H54 (cell line): ENCODE data around the gene DIS3L2.

Experiments
- DNase-seq: peaks from one replicate; pipeline ENCODE4 v3.0.0; 2011; ENCODE audit warnings: low spot score, mixed read lengths; ENCODE audit not compliant: insufficient read length
- FAIRE-seq: peaks from 3 replicates; lab custom pipeline; 2011; peaks lifted over from hg19 to GRCh38; lab: Jason Lieb, UNC
- POLR2A ChIP-seq: IDR thresholded peaks from 2 replicates; pipeline ENCODE4 v1.6.1; 2011; ENCODE audit warnings: low read depth, mild to moderate bottlenecking, low read length

DIS3L2 gene

DNA sequence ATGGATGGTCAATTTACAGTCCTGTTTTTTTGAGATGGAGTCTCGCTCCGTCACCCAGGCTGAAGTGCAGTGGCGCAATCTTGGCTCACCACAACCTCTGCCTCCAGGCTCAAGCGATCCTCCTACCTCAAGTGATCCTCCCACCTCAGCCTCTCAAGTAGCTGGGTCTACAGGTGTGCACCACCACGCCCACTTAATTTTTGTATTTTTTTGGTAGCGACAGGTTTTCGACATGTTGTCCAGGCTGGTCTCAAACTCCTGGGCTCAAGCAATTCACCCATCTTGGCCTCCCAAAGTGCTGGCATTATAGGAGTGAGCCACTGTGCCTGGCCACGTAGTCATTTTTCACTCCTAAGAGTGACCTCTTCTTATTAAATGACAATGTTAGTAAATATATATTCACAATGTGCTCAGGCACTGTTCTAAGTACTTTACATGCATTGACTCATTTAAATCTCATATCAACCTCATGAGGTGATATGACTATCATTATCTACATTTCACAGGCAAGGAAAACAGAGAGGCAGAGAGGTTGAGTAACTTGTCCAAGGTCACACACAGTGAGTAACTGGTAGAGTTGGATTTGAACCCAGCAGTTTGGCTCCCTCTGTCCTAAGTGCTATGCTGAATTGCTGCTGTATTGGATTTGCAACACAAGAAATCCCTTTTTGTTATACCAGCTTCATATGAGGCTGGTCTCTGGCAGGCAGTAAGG is 5.6 kb upstream of the DIS3L2 start:
- no peak for FAIRE-seq
- DNase-seq: no peak
- no peak for TF ChIP-seq POLR2A

DNA sequence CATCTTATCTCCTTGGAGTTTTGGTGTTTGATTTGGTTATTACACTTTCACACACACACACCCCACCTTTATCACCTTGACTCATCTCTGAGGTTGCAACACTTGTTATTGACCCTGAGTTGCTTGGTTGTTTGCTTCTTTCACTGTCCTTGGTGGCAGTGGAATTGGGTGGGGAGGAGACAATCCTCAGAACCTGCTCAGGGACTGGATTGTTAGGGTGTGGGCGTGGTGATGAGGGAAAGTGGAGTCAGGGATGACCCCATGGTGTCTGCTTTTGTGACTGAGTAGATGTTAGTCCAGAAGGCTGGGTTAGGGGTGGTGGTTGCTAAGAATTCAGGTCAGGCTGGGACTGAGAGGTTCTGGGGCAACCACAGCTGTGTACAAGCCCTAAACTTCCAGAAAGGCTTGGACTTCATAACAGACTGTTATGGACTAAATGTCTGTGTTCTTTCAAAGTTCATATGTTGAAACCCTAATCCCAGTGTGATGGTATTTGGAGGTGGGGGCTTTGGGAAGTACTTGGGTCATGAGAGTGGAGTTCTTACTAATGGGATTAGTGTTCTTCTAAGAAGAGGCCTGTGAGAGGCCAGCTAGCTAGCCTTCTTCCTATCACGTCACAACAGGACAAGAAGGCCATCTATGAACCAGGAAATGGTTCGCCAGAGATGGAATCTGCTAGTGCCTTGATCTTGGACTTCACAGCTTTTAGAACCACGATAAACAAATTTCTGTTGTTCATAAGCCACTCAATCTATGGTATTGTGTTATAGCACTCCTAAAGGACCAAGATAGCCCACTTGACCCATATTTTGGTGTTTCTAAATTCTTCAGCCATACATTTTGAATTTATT is 3.4 kb upstream of the DIS3L2 start:
- TF ChIP-seq POLR2A: no peak
- DNase-seq (no peak), FAIRE-seq (no peak)

DNA sequence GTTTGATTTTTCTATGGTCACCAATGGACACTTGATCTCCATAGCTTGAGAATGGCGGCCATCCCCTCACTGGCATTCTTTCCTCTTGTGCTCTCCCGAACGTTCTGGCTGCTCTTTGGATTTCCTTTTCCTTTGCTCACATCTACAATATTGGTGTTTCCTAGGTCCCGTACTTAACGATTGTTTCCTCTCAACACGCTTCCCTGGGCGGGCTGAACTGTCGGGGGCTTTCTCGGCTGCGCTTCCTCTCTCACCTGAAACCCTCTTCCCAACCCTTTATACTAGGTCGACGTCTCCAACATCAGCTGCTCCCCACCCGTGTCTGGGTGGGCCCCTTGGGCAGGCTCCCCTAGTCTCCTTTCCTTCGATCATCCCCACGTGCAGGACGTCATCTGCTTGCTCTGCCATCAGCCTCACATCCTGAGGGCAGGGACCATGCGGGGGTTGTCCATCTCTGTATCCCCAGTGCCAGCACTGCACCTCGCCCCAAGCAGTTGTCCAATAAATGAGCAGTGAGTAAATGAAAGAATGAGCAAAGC is 634 bp upstream of the DIS3L2 start:
- DNase-seq: no peak
- no peak for TF ChIP-seq POLR2A
- FAIRE-seq: no peak

DNA sequence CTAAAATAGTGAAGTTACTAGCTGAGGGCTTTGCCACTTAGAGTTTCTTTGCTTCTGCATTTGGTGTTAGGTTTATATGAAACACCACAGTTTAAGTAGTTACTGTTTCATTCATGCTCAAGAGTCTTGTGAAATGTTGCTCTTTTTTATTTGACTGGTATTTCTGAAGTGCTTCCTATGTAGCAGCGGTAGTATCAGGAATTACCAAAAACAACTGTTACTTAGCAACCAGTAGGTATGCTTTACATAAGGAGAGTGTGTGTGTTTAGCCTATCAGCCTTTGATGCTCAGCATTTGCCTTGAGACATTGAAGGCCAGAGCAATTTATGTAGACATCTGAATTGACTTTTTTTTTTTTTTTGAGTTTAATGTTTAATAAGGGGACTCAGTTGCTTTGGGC is 3.6 kb downstream of the DIS3L2 start:
- DNase-seq (no peak), FAIRE-seq (no peak)

DNA sequence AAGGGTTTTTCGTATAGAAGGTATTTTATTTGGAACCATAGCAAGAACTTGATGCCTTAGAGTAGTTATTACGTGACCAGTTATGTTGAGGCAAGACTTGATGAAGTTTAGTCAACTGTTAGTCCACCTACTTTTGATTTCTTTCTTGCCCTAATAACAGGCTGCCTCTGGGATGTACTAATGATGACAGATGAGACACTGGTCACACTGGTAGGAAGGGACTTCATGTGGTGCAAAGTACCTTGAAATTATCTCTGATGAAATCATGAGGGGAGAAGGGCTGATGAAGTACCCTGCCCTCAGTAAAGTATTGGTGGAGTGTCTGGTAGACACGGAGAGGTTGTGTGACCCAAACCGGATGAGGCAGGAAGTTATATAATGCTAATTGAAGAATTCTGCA is 5.4 kb downstream of the DIS3L2 start:
- DNase-seq (no peak), FAIRE-seq (no peak)
- no peak for TF ChIP-seq POLR2A

More for the DNA sequence above, 3.6 kb downstream of the DIS3L2 start:
- no peak for TF ChIP-seq POLR2A

DNA sequence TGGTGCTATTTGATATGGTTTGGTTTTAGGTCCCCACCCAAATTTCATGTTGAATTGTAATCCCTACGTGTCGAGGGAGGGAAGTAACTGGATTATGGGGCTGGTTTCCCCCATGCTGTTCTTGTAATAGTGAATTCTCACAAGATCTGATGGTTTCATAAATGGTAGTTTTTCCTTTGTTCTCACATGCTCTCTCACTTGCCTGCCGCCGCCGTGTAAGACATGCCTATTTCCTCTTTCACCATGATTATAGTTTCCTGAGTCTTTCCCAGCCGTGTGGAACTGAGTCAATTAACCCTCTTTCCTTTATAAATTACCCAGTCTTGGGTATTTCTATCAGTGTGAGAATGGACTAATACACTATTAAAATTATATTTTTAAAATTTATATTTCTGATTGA is 7.3 kb downstream of the DIS3L2 start:
- DNase-seq (no peak), FAIRE-seq (no peak)
- no peak for TF ChIP-seq POLR2A

DNA sequence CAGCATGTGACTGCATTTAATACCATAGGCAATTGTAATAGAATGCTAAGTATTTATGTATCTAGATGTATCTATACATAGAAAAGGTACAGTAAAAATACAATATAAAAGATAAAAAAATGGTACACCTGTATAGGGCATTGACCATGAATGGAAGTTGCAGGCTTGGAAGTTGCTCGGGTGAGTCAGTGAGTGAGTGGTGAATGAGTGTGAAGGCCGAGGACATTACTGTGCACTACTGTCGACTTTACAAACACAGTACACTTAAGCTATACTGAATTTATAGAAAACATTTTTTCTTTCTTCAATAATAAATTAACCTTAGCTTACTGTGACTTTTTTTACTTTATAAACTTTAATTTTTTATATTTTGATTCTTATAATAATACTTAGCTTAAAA is 8.9 kb downstream of the DIS3L2 start:
- FAIRE-seq (no peak), DNase-seq (no peak)
- no peak for TF ChIP-seq POLR2A

DNA sequence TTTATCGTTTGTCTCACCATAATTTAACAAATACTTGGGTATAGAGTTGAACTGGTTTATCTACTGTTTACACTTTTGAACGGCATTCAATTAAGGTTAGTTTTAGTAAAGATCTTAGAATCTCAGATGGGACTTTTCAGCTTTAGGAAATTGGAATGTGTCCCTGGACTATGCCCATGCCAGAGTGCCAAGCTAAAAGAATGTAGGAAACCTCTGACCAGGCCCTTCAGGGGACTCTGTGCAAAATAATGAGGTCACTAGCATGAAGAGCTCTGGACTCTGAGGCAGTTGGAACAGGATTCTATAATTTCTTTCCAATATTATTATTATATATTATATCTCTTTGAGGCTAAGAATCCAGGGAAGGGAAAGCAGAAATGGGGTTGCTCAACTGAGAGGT is 13.5 kb downstream of the DIS3L2 start:
- FAIRE-seq (no peak), DNase-seq (no peak)
- TF ChIP-seq POLR2A: no peak

DNA sequence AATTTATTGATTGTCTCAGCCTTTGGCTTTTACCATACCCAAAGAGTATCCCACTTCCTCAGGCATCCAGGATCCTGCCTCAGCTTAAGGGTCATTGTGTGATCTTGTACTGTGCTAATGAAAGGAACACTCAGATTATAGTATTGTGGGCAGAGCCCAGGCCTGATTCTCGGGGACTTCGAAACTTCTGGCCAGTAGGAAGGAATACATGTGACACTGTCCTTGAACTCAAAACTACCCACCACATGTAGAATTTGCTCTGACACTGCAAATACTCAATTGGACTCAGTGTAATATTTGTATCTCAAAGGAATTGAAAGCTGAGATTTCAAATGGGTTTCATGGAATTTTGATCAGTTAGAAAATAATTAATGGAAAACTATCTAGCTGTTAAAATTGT is 15.9 kb downstream of the DIS3L2 start:
- FAIRE-seq (peak; percentile 23), DNase-seq (no peak)
- no peak for TF ChIP-seq POLR2A

DNA sequence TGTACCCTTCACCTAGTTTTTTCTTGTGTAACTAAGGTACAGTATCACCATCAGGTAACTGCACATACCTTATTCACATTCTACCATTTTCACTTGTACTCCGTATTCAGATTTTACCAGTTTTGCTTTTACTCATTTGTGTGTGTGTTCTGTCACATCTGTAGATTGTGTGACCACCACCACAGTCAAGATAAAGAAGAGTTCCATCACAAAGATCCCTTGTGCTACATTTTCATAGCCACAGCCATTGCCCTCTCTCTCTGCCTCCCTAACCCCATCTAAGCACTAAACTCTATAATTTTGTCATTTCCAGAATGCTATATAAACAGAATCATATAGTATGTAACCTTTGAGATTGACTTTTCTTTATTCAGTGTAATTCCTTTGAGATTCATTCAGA is 23.5 kb downstream of the DIS3L2 start:
- no peak for TF ChIP-seq POLR2A
- FAIRE-seq: no peak
- no peak for DNase-seq

DNA sequence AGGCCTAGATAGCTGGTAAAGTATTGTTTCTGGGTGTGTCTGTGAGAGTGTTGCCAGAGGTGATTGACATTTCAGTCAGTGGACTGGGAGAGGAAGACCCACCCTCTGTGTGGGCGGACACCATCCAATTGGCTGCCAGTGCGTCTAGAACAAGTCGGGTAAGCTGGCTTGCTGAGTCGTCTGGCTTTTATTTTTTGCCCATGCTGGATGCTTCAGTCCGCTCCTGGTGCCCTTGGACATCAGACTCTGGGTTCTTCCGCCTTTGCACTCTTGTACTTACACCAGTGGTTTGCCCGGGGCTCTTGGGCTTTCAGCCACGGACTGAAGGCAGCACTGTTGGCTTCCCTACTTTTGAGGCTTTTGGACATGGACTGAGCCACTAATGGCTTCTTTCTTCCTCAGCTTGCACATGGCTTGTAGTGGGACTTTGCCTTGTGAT is 24.3 kb downstream of the DIS3L2 start:
- DNase-seq: no peak
- no peak for FAIRE-seq
- no peak for TF ChIP-seq POLR2A

DNA sequence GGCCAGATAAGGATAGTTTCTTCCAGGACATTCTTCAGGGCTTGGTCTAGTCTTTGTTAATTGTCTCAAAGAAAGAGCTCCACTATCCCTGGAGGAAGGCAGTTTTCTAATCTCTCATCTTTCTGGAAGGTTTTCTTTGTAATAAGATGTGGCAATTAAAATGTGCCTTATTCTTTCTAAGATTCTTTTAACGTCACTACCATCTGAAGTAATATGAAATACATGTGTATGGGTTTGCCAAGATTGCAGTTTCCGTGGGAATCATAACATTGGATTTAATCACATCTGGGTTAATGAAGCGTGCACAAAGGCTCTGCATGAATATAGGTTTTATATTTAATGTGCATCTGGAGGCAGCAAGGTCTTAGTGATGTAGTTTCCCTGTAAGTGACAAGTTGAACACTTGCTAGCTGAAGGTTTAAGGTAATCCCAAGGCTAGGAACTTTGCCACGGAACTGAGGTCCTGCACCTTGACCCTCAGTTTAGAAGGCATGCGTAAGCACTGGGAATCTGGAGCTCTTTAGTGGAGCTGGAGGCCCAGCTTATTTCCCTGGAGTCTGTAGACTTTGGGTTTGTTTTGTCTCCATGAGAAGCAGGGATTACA is 25.7 kb downstream of the DIS3L2 start:
- no peak for FAIRE-seq
- no peak for DNase-seq
- TF ChIP-seq POLR2A: no peak

DNA sequence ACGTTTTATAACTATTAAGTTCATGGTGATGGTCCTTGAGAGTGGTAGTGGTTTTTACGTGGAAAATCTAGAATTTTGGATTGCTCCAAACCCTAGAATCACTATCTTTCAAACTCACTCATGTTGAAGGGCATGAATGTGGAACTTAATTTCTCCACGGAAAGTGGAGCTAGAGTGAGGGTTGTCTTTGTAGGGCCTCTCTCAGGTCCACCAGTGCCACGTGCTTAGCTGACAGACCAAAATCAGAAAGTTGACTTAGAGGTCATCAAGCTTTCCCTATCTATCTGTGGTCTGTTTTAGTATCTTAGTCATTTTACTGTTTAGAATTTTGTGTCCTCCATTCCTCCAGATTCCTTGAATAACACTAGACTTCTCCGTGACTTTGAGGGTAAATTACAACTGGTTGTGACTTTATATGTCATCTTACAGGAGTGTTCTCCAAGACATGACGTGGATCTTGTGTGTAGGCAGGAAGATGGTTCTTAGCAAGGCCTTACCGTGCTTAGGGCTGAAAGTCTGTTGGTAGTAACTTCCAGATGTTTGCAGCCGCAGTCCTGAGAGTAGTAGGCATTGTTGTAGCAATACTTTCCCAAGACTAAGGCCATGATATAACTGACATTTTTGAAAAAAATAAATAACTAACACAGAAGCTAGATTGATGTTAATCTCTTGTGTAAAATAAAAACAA is 26.8 kb downstream of the DIS3L2 start:
- FAIRE-seq: no peak
- no peak for TF ChIP-seq POLR2A

More for the DNA sequence above, 26.8 kb downstream of the DIS3L2 start:
- DNase-seq: no peak
